NT2/D1 (cell line): ENCODE results near the gene HGFAC.

Source experiments
- SUZ12 ChIP-seq: IDR thresholded peaks from 2 replicates; pipeline ENCODE4 v1.6.1; 2011; ENCODE audit not compliant: insufficient read length, insufficient read depth; ENCODE audit errors: extremely low read depth
- YY1 ChIP-seq: IDR thresholded peaks from 2 replicates; pipeline ENCODE4 v1.6.1; 2011; ENCODE audit not compliant: insufficient read length, insufficient read depth
- ZNF274 ChIP-seq: IDR thresholded peaks from 2 replicates; pipeline ENCODE4 v1.6.1; 2011; ENCODE audit warnings: mild to moderate bottlenecking, low read depth, low read length

GRCh38 chr4:3476341-3476747 is 34.6 kb downstream of the HGFAC start:
- TF ChIP-seq SUZ12 (no peak), YY1 (no peak), ZNF274 (no peak)
